OCI-LY1 (cell line): Measurements from ENCODE around the gene CPAMD8.

Experiments used
- H2AFZ ChIP-seq: fragments of 200-600 bp; sonication (generic), shearing (Covaris generic); 2 replicates; pipeline ENCODE4 v1.6.0; 2014; ENCODE audit warnings: antibody characterized with exemption, mild to moderate bottlenecking, low read length
- H3F3A ChIP-seq: fragments of 200-600 bp; sonication (generic), shearing (Covaris generic); 2 replicates; pipeline ENCODE4 v1.6.0; 2014; ENCODE audit warnings: mild to moderate bottlenecking, antibody characterized with exemption, low read length, moderate library complexity; ENCODE audit not compliant: insufficient read depth
- H3K27ac ChIP-seq: fragments of 200-600 bp; sonication (generic); 2 replicates; pipeline ENCODE4 v1.5.1; 2014; ENCODE audit warnings: low read length, mixed run types, mild to moderate bottlenecking, low read depth; ENCODE audit not compliant: poor library complexity, severe bottlenecking
- H3K27me3 ChIP-seq: fragments of 200-600 bp; sonication (generic); 2 replicates; pipeline ENCODE4 v1.6.0; 2014; ENCODE audit warnings: antibody characterized with exemption, mild to moderate bottlenecking, low read length, moderate library complexity; ENCODE audit not compliant: insufficient read depth
- H3K36me3 ChIP-seq: fragments of 200-600 bp; sonication (generic); 2 replicates; pipeline ENCODE4 v1.6.1; 2014; ENCODE audit warnings: mild to moderate bottlenecking, antibody characterized with exemption, low read length, moderate library complexity, mixed read lengths; ENCODE audit not compliant: insufficient read depth
- H3K4me1 ChIP-seq: fragments of 200-600 bp; sonication (generic); 2 replicates; pipeline ENCODE4 v1.5.1; 2014; ENCODE audit warnings: mild to moderate bottlenecking, low read length, moderate library complexity; ENCODE audit not compliant: insufficient read depth, severe bottlenecking
- H3K4me2 ChIP-seq: fragments of 200-600 bp; sonication (generic), shearing (Covaris generic); 2 replicates; pipeline ENCODE4 v1.6.1; 2014; ENCODE audit warnings: low read length
- H3K4me3 ChIP-seq: fragments of 200-600 bp; sonication (generic); 2 replicates; pipeline ENCODE4 v1.5.1; 2014; ENCODE audit warnings: low read length, low read depth, mild to moderate bottlenecking, mixed read lengths; ENCODE audit not compliant: poor library complexity, severe bottlenecking
- H3K79me2 ChIP-seq: fragments of 200-600 bp; shearing (Covaris generic); 2 replicates; pipeline ENCODE4 v1.6.1; 2016; ENCODE audit warnings: mixed run types, low read length, mixed read lengths; ENCODE audit not compliant: insufficient read depth
- H3K9ac ChIP-seq: fragments of 200-600 bp; sonication (generic), shearing (Covaris generic); 2 replicates; pipeline ENCODE4 v1.6.1; 2014; ENCODE audit warnings: mild to moderate bottlenecking, low read length, mixed read lengths
- H3K9me2 ChIP-seq: fragments of 200-600 bp; sonication (generic), shearing (Covaris generic); 2 replicates; pipeline ENCODE4 v1.6.1; 2014; ENCODE audit warnings: low read depth, mild to moderate bottlenecking, low read length, mixed read lengths
- H3K9me3 ChIP-seq: fragments of 200-600 bp; shearing (Covaris generic); 2 replicates; pipeline ENCODE4 v1.6.1; 2014; ENCODE audit warnings: low read length, mixed read lengths
- H4K20me1 ChIP-seq: fragments of 200-600 bp; sonication (generic), shearing (Covaris generic); 2 replicates; pipeline ENCODE4 v1.6.0; 2016; ENCODE audit warnings: mild to moderate bottlenecking, low read length; ENCODE audit not compliant: insufficient read depth
- EZH2 ChIP-seq: fragments of 200-600 bp; sonication (generic), shearing (Covaris generic); IDR thresholded peaks from 2 replicates; pipeline ENCODE4 v1.8.0; 2017; ENCODE audit warnings: borderline replicate concordance, mixed run types, mild to moderate bottlenecking, antibody characterized with exemption, low read length, moderate library complexity, mixed read lengths
- TF ChIP-seq, protein P1 (sequence below): fragments of 200-600 bp; sonication (generic), shearing (Covaris generic); IDR thresholded peaks from 2 replicates; pipeline ENCODE4 v1.5.1; 2017; ENCODE audit warnings: mild to moderate bottlenecking, antibody characterized with exemption, low read length, moderate library complexity, mixed read lengths

Gene CPAMD8

DNA sequence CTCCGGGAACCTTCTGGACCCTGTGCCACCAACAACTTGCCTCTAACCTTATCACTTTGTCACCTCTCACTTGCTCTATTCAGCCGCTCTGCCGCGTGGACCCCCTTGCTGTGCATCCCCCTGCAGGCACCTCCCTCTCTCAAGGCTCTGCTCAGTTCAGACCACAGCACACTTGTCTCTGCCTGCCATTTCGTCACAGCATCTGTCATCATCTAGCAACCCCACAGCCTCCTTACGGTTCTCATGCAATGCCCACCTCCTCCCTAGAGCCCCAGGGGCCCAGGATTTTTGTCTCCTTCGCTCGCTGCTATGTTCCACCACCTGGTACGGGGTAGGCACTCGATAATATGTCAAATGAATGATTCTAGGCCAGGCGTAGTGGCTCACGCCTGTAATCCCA is 43.8 kb upstream of the CPAMD8 start:
- H3F3A ChIP-seq, result no peaks in the 10 kb centered on the region
- no peak overlapping the region for H2AFZ ChIP-seq
- H3K27me3 ChIP-seq, result no peaks in the 10 kb centered on the region
- peak overlapping the region; percentile 18; the same call in 1 of the 2 replicates for H3K9ac ChIP-seq
- H3K27ac ChIP-seq, result peak overlapping the region; percentile 48
- H3K4me3 ChIP-seq, result peak overlapping the region; percentile 12
- no peaks in the 10 kb centered on the region for H3K9me3 ChIP-seq
- H3K4me2 ChIP-seq, result peak overlapping the region; percentile 50
- H3K36me3 ChIP-seq, result peaks cover 74% of the 10 kb centered on the region
- no peaks in the 10 kb centered on the region for H4K20me1 ChIP-seq
- TF ChIP-seq EZH2, result no peak
- TF ChIP-seq, protein P1, sequence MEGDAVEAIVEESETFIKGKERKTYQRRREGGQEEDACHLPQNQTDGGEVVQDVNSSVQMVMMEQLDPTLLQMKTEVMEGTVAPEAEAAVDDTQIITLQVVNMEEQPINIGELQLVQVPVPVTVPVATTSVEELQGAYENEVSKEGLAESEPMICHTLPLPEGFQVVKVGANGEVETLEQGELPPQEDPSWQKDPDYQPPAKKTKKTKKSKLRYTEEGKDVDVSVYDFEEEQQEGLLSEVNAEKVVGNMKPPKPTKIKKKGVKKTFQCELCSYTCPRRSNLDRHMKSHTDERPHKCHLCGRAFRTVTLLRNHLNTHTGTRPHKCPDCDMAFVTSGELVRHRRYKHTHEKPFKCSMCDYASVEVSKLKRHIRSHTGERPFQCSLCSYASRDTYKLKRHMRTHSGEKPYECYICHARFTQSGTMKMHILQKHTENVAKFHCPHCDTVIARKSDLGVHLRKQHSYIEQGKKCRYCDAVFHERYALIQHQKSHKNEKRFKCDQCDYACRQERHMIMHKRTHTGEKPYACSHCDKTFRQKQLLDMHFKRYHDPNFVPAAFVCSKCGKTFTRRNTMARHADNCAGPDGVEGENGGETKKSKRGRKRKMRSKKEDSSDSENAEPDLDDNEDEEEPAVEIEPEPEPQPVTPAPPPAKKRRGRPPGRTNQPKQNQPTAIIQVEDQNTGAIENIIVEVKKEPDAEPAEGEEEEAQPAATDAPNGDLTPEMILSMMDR, result no peak
- no peaks in the 10 kb centered on the region for H3K9me2 ChIP-seq
- H3K79me2 ChIP-seq, result peaks cover 27% of the 10 kb centered on the region
- peaks cover 65% of the 10 kb centered on the region for H3K4me1 ChIP-seq

DNA sequence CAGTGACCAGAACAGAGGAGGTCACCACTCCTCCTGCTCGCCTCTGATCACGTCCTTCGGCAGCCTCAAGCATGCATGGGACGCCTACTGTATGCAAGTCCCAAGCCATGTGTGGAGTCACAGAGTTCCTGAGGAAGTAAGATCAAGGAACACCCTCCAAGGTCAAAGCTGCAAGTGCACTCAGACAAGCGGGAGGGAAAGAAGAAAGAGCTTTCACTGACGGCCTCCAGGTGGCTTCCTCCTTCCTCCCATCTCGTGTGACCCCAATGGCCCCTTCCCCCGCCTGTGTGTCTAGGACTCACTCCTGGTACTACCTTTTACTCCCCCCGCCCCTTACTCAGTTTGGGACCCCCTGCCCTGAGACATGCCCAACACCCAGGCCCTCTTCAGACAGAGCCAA is 42.6 kb upstream of the CPAMD8 start:
- H3K27me3 ChIP-seq, result no peaks in the 10 kb centered on the region
- H2AFZ ChIP-seq, result no peak overlapping the region
- H3K27ac ChIP-seq, result peak overlapping the region; percentile 48
- H3K4me3 ChIP-seq, result no peak overlapping the region
- H3K4me1 ChIP-seq, result peaks cover 64% of the 10 kb centered on the region
- no peak overlapping the region for H3K9ac ChIP-seq
- no peaks in the 10 kb centered on the region for H3F3A ChIP-seq
- no peaks in the 10 kb centered on the region for H3K9me3 ChIP-seq
- H4K20me1 ChIP-seq, result no peaks in the 10 kb centered on the region
- 0 out of 2 replicates have a peak overlapping the region, but pooled peaks have one; percentile 5 for H3K4me2 ChIP-seq
- peaks cover 38% of the 10 kb centered on the region for H3K79me2 ChIP-seq
- H3K9me2 ChIP-seq, result no peaks in the 10 kb centered on the region
- TF ChIP-seq, protein P1, result 0 out of 2 replicates have a peak, but pooled peaks have one; percentile 32
- TF ChIP-seq EZH2, result no peak
- H3K36me3 ChIP-seq, result peaks cover 86% of the 10 kb centered on the region

DNA sequence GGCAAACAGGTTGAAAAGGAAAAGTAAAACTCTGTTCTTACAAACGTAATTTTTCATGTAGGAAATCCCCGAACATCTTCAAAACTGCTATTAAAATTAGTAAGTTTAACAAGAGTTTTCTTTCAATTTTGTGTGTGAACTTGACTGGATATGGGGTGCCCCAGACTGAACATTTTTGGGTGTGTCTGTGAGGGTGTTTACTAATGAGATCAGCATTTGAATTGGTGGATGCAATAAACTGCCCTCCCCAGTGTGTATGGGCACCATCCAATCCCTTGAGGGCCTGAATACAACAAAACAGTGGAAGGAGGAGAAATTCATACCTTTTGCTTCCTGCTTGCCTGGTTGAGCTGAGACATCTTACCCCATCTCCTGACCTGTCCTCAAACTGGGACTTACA is 36.8 kb upstream of the CPAMD8 start:
- Histone ChIP-seq H2AFZ (no peak overlapping the region), H3K27ac (no peak overlapping the region), H3K9me3 (no peaks in the 10 kb centered on the region), H3F3A (no peaks in the 10 kb centered on the region), H3K27me3 (no peaks in the 10 kb centered on the region), H3K9me2 (no peaks in the 10 kb centered on the region), H4K20me1 (no peaks in the 10 kb centered on the region), H3K4me2 (no peak overlapping the region), H3K79me2 (peaks cover 40% of the 10 kb centered on the region), H3K4me1 (peaks cover 14% of the 10 kb centered on the region), H3K9ac (no peak overlapping the region), H3K4me3 (no peak overlapping the region), H3K36me3 (peaks cover 91% of the 10 kb centered on the region)
- TF ChIP-seq, protein P1, result no peak
- TF ChIP-seq EZH2, result no peak
